IMR-90 (cell line): ENCODE data around the gene PRM3.

Source experiments
- BHLHE40 ChIP-seq: fragments of 150-350 bp; IDR thresholded peaks from 2 replicates; pipeline ENCODE4 v1.6.1; 2016; ENCODE audit warnings: mild to moderate bottlenecking, low read depth, low read length
- CEBPB ChIP-seq: IDR thresholded peaks from 2 replicates; pipeline ENCODE4 v1.6.1; 2012; ENCODE audit warnings: low read depth, low read length, improper control_type of control experiment
- CHD1 ChIP-seq: IDR thresholded peaks from 2 replicates; pipeline ENCODE4 v1.6.1; 2012; ENCODE audit warnings: low read depth, low read length, improper control_type of control experiment
- CTCF ChIP-seq: conservative IDR thresholded peaks from 2 replicates; pipeline ENCODE4 v1.5.1; 2012; ENCODE audit warnings: mild to moderate bottlenecking, low read depth, low read length, improper control_type of control experiment
- ELK1 ChIP-seq: fragments of 150-350 bp; IDR thresholded peaks from 2 replicates; pipeline ENCODE4 v1.6.1; 2016; ENCODE audit warnings: low read depth, mild to moderate bottlenecking, low read length, moderate library complexity, borderline replicate concordance
- MAFK ChIP-seq: IDR thresholded peaks from 2 replicates; pipeline ENCODE4 v1.6.1; 2012; ENCODE audit warnings: low read depth, low read length, improper control_type of control experiment
- MAZ ChIP-seq: IDR thresholded peaks from 2 replicates; pipeline ENCODE4 v1.6.1; 2012; ENCODE audit warnings: low read depth, mild to moderate bottlenecking, low read length, improper control_type of control experiment, moderate library complexity, borderline replicate concordance
- MXI1 ChIP-seq: IDR thresholded peaks from 2 replicates; pipeline ENCODE4 v1.6.1; 2012; ENCODE audit warnings: low read depth, mild to moderate bottlenecking, low read length, moderate library complexity, borderline replicate concordance
- NFE2L2 ChIP-seq: fragments of 150-350 bp; IDR thresholded peaks from 2 replicates; pipeline ENCODE4 v1.6.1; 2016; ENCODE audit warnings: low read depth, mild to moderate bottlenecking, low read length
- POLR2A ChIP-seq: IDR thresholded peaks from 2 replicates; pipeline ENCODE4 v1.6.1; 2012; ENCODE audit warnings: mild to moderate bottlenecking, low read depth, low read length
- RAD21 ChIP-seq: IDR thresholded peaks from 2 replicates; pipeline ENCODE4 v1.6.1; 2012; ENCODE audit warnings: low read length, improper control_type of control experiment
- RFX5 ChIP-seq: IDR thresholded peaks from 2 replicates; pipeline ENCODE4 v1.8.0; 2012; ENCODE audit warnings: low read depth, mild to moderate bottlenecking, low read length, moderate library complexity
- SMC3 ChIP-seq: fragments of 150-350 bp; IDR thresholded peaks from 2 replicates; pipeline ENCODE4 v1.6.1; 2016; ENCODE audit warnings: low read depth, mild to moderate bottlenecking, antibody characterized with exemption, low read length, moderate library complexity
- USF2 ChIP-seq: fragments of 150-350 bp; IDR thresholded peaks from 2 replicates; pipeline ENCODE4 v1.6.1; 2017; ENCODE audit warnings: mild to moderate bottlenecking, antibody characterized with exemption, low read length, low read depth

- TF ChIP-seq CTCF: no peak
- no peak; the same call in 1 of the 2 replicates for TF ChIP-seq CHD1
- no peak; the same call in 1 of the 2 replicates for TF ChIP-seq POLR2A
- TF ChIP-seq BHLHE40: no peak
- TF ChIP-seq MAZ: no peak
- no peak for TF ChIP-seq CEBPB
- no peak for TF ChIP-seq SMC3
- TF ChIP-seq RFX5: no peak
- no peak for TF ChIP-seq USF2
- TF ChIP-seq MAFK: no peak
- TF ChIP-seq RAD21: no peak
- no peak for TF ChIP-seq NFE2L2
- no peak for TF ChIP-seq MXI1
- no peak for TF ChIP-seq ELK1
Observed at GRCh38 chr16:11252482-11252931, 20.9 kb downstream of the PRM3 start.
